SU-DHL-6 (cell line): ENCODE results near the gene SLC13A4.
"Not testable (repeated sequence)": the region's sequence is repeated elsewhere in the genome, so short reads cannot be mapped to it uniquely, and the experiment has no call there.

ENCODE experiments used
- EZH2phosphoT487 ChIP-seq: fragments of 200-600 bp; sonication (generic), shearing (Covaris generic); conservative IDR thresholded peaks from 2 replicates; pipeline ENCODE4 v1.6.1; 2018; ENCODE audit warnings: mild to moderate bottlenecking, antibody characterized with exemption, low read length, moderate library complexity, mixed read lengths
- TF ChIP-seq, protein P1 (sequence below): fragments of 200-600 bp; sonication (generic); IDR thresholded peaks from one replicate; pipeline ENCODE4 v1.5.1; 2017; ENCODE audit warnings: antibody characterized with exemption, mild to moderate bottlenecking, low read length, moderate library complexity; ENCODE audit not compliant: insufficient read depth, poor library complexity, severe bottlenecking

DNA sequence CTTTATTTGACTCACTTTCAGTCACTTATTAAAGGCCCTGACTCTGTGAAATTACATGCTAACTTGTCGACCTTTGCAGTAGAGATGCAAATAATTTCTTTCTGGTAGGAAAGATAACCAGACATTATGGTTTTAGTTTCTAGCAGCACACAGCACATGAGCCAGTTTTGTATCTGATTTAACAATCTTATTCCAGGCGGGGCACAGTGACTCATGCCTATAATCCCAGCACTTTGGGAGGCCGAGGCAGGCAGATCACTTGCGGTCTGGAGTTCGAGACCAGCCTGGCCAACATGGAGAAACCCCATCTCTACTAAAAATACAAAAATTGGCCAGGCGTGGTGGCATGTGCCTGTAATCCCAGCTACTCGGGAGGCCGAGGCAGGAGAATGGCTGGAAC, 47.9 kb upstream of the SLC13A4 start:
- TF ChIP-seq, protein P1, sequence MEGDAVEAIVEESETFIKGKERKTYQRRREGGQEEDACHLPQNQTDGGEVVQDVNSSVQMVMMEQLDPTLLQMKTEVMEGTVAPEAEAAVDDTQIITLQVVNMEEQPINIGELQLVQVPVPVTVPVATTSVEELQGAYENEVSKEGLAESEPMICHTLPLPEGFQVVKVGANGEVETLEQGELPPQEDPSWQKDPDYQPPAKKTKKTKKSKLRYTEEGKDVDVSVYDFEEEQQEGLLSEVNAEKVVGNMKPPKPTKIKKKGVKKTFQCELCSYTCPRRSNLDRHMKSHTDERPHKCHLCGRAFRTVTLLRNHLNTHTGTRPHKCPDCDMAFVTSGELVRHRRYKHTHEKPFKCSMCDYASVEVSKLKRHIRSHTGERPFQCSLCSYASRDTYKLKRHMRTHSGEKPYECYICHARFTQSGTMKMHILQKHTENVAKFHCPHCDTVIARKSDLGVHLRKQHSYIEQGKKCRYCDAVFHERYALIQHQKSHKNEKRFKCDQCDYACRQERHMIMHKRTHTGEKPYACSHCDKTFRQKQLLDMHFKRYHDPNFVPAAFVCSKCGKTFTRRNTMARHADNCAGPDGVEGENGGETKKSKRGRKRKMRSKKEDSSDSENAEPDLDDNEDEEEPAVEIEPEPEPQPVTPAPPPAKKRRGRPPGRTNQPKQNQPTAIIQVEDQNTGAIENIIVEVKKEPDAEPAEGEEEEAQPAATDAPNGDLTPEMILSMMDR = not testable (repeated sequence)
- not testable (repeated sequence) for TF ChIP-seq EZH2phosphoT487
